SK-N-SH (cell line): ENCODE measurements around the gene ZNF410. TPM values are rescaled to one million over a fixed set of nuclear protein-coding genes. Genes with fewer than 3 reads are reported as not detected.

Source experiments
- CTCF ChIA-PET: fragments of 300-600, 350-600 bp; formaldehyde crosslinking; extraction: SDS; loops from one replicate; lab custom pipeline; 2021; lab: Yijun Ruan, JAX
- POLR2A ChIA-PET: fragments of 350-600 bp; sonication (Branson Sonifier 250); formaldehyde crosslinking; extraction: SDS; loops from one replicate; lab custom pipeline; 2020; ENCODE audit warnings: antibody characterized with exemption, inconsistent platforms; lab: Yijun Ruan, JAX
- DNase-seq: peaks from one replicate; pipeline ENCODE4 v3.0.0; 2012
- H2AFZ ChIP-seq: fragments of 200-600 bp; sonication (generic); 2 replicates; pipeline ENCODE4 v1.8.1; 2016; ENCODE audit warnings: antibody characterized with exemption, mild to moderate bottlenecking, low read depth
- H3F3A ChIP-seq: fragments of 200-600 bp; sonication (generic); replicated peaks from 2 replicates; pipeline ENCODE3; 2016; ENCODE audit warnings: antibody characterized with exemption, mild to moderate bottlenecking; ENCODE audit not compliant: insufficient read depth
- H3K27ac ChIP-seq, 2 experiments: fragments of 200-500 bp in 1 of 2; fragments of 200-600 bp in 1 of 2; sonication (Bioruptor generic) in 1 of 2; sonication (generic), shearing (Covaris generic) in 1 of 2; 2 replicates each; pipeline versions ENCODE4 v1.5.1 to v1.6.1; 2014 to 2016; ENCODE audit warnings: low read depth in 2 of 2, inconsistent platforms in 1 of 2, low read length in 1 of 2, mild to moderate bottlenecking in 1 of 2, mixed read lengths in 1 of 2
- H3K27me3 ChIP-seq: fragments of 200-600 bp; sonication (generic), shearing (Covaris generic); 2 replicates; pipeline ENCODE4 v1.6.1; 2016; ENCODE audit warnings: mixed run types; ENCODE audit not compliant: insufficient read depth
- H3K36me3 ChIP-seq, 2 experiments: fragments of 200-500 bp in 1 of 2; fragments of 200-600 bp in 1 of 2; sonication (Bioruptor generic) in 1 of 2; sonication (generic) in 1 of 2; replicated peaks in 1 of 2; 2 replicates each; pipeline versions ENCODE3 to v1.5.1; 2014 to 2016; ENCODE audit warnings: low read length in 1 of 2, mild to moderate bottlenecking in 1 of 2; ENCODE audit not compliant: insufficient read depth in 2 of 2, control insufficient read depth in 1 of 2
- H3K4me1 ChIP-seq, 2 experiments: fragments of 200-500 bp in 1 of 2; fragments of 200-600 bp in 1 of 2; sonication (Bioruptor generic) in 1 of 2; sonication (generic), shearing (Covaris generic) in 1 of 2; 2 replicates each; pipeline versions ENCODE4 v1.5.1 to v1.6.1; 2014 to 2016; ENCODE audit warnings: low read depth in 1 of 2, low read length in 1 of 2, mixed run types in 1 of 2; ENCODE audit not compliant: insufficient read depth in 2 of 2, control insufficient read depth in 1 of 2
- H3K4me2 ChIP-seq: fragments of 200-600 bp; sonication (generic), shearing (Covaris generic); 2 replicates; pipeline ENCODE4 v1.6.1; 2017; ENCODE audit warnings: mixed run types
- H3K4me3 ChIP-seq, 2 experiments: fragments of 200-500 bp in 1 of 2; fragments of 200-600 bp in 1 of 2; sonication (Bioruptor generic) in 1 of 2; sonication (generic), shearing (Covaris generic) in 1 of 2; 2 replicates each; pipeline versions ENCODE4 v1.5.1 to v1.8.1; 2014 to 2016; ENCODE audit warnings: low read depth in 2 of 2, inconsistent platforms in 1 of 2, low read length in 1 of 2, mild to moderate bottlenecking in 1 of 2, mixed read lengths in 1 of 2, moderate library complexity in 1 of 2
- H3K79me2 ChIP-seq: fragments of 200-600 bp; sonication (generic); 2 replicates; pipeline ENCODE4 v1.8.1; 2017; ENCODE audit warnings: mild to moderate bottlenecking; ENCODE audit not compliant: insufficient read depth
- H3K9ac ChIP-seq: fragments of 200-600 bp; sonication (generic); 2 replicates; pipeline ENCODE4 v1.6.1; 2017; ENCODE audit warnings: mixed run types
- H3K9me2 ChIP-seq: fragments of 200-600 bp; sonication (generic); 2 replicates; pipeline ENCODE4 v1.6.1; 2017; ENCODE audit warnings: mixed run types
- H3K9me3 ChIP-seq: fragments of 200-600 bp; sonication (generic); 2 replicates; pipeline ENCODE4 v1.6.1; 2017; ENCODE audit warnings: mixed run types, mild to moderate bottlenecking, moderate library complexity
- H4K20me1 ChIP-seq: fragments of 200-600 bp; sonication (generic); 2 replicates; pipeline ENCODE4 v1.6.1; 2017; ENCODE audit warnings: mild to moderate bottlenecking, mixed run types; ENCODE audit not compliant: insufficient read depth
- CHD2 ChIP-seq: fragments of 150-350 bp; IDR thresholded peaks from 2 replicates; pipeline ENCODE4 v1.6.1; 2018; ENCODE audit warnings: low read length; ENCODE audit not compliant: partially characterized antibody
- ELF1 ChIP-seq: IDR thresholded peaks from 2 replicates; pipeline ENCODE4 v1.4.0; 2012
- FOXJ3 ChIP-seq: sonication (generic); formaldehyde crosslinking; IDR thresholded peaks from 2 replicates; pipeline ENCODE4 v1.5.1; 2020; ENCODE audit warnings: mild to moderate bottlenecking, missing genetic modification reagents
- GABPA ChIP-seq: IDR thresholded peaks from 2 replicates; pipeline ENCODE4 v1.4.0; 2012; ENCODE audit warnings: low read depth, mild to moderate bottlenecking
- MXI1 ChIP-seq: IDR thresholded peaks from 2 replicates; pipeline ENCODE4 v1.6.1; 2012; ENCODE audit warnings: mild to moderate bottlenecking, low read depth, low read length, improper control_type of control experiment
- NFIC ChIP-seq: IDR thresholded peaks from 2 replicates; pipeline ENCODE4 v1.4.0; 2012; ENCODE audit warnings: borderline replicate concordance
- POLR2AphosphoS5 ChIP-seq: IDR thresholded peaks from 2 replicates; pipeline ENCODE4 v1.6.1; 2012; ENCODE audit warnings: low read depth, low read length
- RFX5 ChIP-seq: IDR thresholded peaks from 2 replicates; pipeline ENCODE4 v1.6.1; 2012; ENCODE audit warnings: mild to moderate bottlenecking, improper control_type of control experiment, low read length
- SIN3A ChIP-seq: IDR thresholded peaks from 2 replicates; pipeline ENCODE4 v1.6.1; 2012; ENCODE audit warnings: low read depth, mild to moderate bottlenecking, low read length, moderate library complexity, borderline replicate concordance
- SMC3 ChIP-seq: IDR thresholded peaks from 2 replicates; pipeline ENCODE4 v1.6.1; 2012; ENCODE audit warnings: low read depth, low read length, improper control_type of control experiment
- TAF1 ChIP-seq: IDR thresholded peaks from 2 replicates; pipeline ENCODE4 v1.6.1; 2012; ENCODE audit warnings: low read depth, mild to moderate bottlenecking, low read length, moderate library complexity, borderline replicate concordance
- TEAD4 ChIP-seq: IDR thresholded peaks from 2 replicates; pipeline ENCODE4 v1.4.0; 2012; ENCODE audit warnings: mild to moderate bottlenecking, borderline replicate concordance; ENCODE audit not compliant: insufficient read depth
- YY1 ChIP-seq: IDR thresholded peaks from 2 replicates; pipeline ENCODE4 v1.4.0; 2012; ENCODE audit warnings: low read depth, mild to moderate bottlenecking
- WGBS: methylation state at CpG from one replicate; pipeline ENCODE4 v1.1.6; 2017; ENCODE audit warnings: low lambda C conversion rate; 5-methylcytosine and 5-hydroxymethylcytosine counted together
- polyA plus RNA-seq, 3 experiments: library from polyadenylated mRNA; depleted of rRNA; stranded (reverse); fragments of >200 nt; gene quantifications; 2 replicates each; pipeline ENCODE4 v1.2.3, GENCODE V29; 2012
- TF ChIP-seq, protein P1 (sequence below): fragments of 150-350 bp; IDR thresholded peaks from 2 replicates; pipeline ENCODE4 v1.6.1; 2017; ENCODE audit warnings: antibody characterized with exemption, low read length, low read depth, borderline replicate concordance
- TF ChIP-seq, protein P2 (sequence below): IDR thresholded peaks from 2 replicates; pipeline ENCODE4 v1.6.1; 2012; ENCODE audit warnings: mild to moderate bottlenecking, low read depth, low read length, moderate library complexity
- TF ChIP-seq, protein P3 (sequence below): IDR thresholded peaks from 2 replicates; pipeline ENCODE4 v1.4.0; 2012; ENCODE audit warnings: low read depth, borderline replicate concordance
- TF ChIP-seq, protein P4 (sequence below): fragments of 150-350 bp; IDR thresholded peaks from 2 replicates; pipeline ENCODE4 v1.6.1; 2016; ENCODE audit warnings: mild to moderate bottlenecking, low read depth, low read length
- TF ChIP-seq, protein P5 (sequence below): IDR thresholded peaks from 2 replicates; pipeline ENCODE4 v1.4.0; 2012; ENCODE audit warnings: low read depth

ZNF410 gene
- polyA plus RNA-seq, 1 of the 3 experiments (the other 2 are of a cell fraction) = 22.8 TPM

DNA sequence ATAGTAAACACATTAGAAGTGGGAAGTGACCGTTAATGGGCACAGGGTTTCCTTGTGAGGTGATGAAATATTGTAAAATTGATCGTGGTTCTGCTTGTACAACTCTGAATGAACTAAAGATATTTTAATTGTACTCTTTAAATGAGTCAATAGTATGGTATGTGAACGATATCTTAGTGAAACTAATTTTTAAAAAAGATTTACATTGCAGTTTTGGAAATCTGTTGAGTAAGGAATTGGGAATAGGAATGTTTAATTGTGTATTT lies 1.7 kb downstream of the ZNF410 start:
- peak overlapping the region in 1 of 2 experiments; percentile 92; a peak in 2 of 4 replicates for H3K27ac ChIP-seq
- H3K36me3 ChIP-seq = peaks cover 9 to 12% of the 10 kb centered on the region in 2 experiments
- CTCF ChIA-PET = no interaction called here
- WGBS = 15% methylated on average over 3 of the region's 3 CpGs
- DNase-seq = no peak
- H3K4me3 ChIP-seq = peak overlapping the region; percentile 84 to 90
- TF ChIP-seq, protein P1, sequence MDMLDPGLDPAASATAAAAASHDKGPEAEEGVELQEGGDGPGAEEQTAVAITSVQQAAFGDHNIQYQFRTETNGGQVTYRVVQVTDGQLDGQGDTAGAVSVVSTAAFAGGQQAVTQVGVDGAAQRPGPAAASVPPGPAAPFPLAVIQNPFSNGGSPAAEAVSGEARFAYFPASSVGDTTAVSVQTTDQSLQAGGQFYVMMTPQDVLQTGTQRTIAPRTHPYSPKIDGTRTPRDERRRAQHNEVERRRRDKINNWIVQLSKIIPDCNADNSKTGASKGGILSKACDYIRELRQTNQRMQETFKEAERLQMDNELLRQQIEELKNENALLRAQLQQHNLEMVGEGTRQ = no peak
- TF ChIP-seq, protein P2, sequence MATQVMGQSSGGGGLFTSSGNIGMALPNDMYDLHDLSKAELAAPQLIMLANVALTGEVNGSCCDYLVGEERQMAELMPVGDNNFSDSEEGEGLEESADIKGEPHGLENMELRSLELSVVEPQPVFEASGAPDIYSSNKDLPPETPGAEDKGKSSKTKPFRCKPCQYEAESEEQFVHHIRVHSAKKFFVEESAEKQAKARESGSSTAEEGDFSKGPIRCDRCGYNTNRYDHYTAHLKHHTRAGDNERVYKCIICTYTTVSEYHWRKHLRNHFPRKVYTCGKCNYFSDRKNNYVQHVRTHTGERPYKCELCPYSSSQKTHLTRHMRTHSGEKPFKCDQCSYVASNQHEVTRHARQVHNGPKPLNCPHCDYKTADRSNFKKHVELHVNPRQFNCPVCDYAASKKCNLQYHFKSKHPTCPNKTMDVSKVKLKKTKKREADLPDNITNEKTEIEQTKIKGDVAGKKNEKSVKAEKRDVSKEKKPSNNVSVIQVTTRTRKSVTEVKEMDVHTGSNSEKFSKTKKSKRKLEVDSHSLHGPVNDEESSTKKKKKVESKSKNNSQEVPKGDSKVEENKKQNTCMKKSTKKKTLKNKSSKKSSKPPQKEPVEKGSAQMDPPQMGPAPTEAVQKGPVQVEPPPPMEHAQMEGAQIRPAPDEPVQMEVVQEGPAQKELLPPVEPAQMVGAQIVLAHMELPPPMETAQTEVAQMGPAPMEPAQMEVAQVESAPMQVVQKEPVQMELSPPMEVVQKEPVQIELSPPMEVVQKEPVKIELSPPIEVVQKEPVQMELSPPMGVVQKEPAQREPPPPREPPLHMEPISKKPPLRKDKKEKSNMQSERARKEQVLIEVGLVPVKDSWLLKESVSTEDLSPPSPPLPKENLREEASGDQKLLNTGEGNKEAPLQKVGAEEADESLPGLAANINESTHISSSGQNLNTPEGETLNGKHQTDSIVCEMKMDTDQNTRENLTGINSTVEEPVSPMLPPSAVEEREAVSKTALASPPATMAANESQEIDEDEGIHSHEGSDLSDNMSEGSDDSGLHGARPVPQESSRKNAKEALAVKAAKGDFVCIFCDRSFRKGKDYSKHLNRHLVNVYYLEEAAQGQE = no peak
- TF ChIP-seq TEAD4 (no peak), ELF1 (no peak), NFIC (no peak), YY1 (no peak), SIN3A (no peak), MXI1 (no peak), SMC3 (no peak), CHD2 (no peak), RFX5 (no peak), POLR2AphosphoS5 (no peak), FOXJ3 (CRISPR knock-in tag) (no peak), TAF1 (no peak), GABPA (no peak)
- TF ChIP-seq, protein P3, sequence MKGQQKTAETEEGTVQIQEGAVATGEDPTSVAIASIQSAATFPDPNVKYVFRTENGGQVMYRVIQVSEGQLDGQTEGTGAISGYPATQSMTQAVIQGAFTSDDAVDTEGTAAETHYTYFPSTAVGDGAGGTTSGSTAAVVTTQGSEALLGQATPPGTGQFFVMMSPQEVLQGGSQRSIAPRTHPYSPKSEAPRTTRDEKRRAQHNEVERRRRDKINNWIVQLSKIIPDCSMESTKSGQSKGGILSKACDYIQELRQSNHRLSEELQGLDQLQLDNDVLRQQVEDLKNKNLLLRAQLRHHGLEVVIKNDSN = no peak
- TF ChIP-seq, protein P4, sequence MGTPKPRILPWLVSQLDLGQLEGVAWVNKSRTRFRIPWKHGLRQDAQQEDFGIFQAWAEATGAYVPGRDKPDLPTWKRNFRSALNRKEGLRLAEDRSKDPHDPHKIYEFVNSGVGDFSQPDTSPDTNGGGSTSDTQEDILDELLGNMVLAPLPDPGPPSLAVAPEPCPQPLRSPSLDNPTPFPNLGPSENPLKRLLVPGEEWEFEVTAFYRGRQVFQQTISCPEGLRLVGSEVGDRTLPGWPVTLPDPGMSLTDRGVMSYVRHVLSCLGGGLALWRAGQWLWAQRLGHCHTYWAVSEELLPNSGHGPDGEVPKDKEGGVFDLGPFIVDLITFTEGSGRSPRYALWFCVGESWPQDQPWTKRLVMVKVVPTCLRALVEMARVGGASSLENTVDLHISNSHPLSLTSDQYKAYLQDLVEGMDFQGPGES = no peak
- TF ChIP-seq, protein P5, sequence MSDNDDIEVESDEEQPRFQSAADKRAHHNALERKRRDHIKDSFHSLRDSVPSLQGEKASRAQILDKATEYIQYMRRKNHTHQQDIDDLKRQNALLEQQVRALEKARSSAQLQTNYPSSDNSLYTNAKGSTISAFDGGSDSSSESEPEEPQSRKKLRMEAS = no peak
- peaks cover 48% of the 10 kb centered on the region for H4K20me1 ChIP-seq
- peak overlapping the region; percentile 75 for H3K4me2 ChIP-seq
- peak overlapping the region; percentile 86; the same call in 1 of the 2 replicates for H3K9ac ChIP-seq
- no peaks in the 10 kb centered on the region for H3K9me2 ChIP-seq
- POLR2A ChIA-PET = no interaction called here
- H3K27me3 ChIP-seq = no peaks in the 10 kb centered on the region
- no peaks in the 10 kb centered on the region for H3K9me3 ChIP-seq
- no peak overlapping the region for H2AFZ ChIP-seq
- peaks cover 8% of the 10 kb centered on the region for H3F3A ChIP-seq
- H3K79me2 ChIP-seq = peaks cover 82% of the 10 kb centered on the region
- H3K4me1 ChIP-seq = peaks cover 0 to 3% of the 10 kb centered on the region in 2 experiments; a peak in 3 of 4 replicates
